ENCODE measurements around the gene LCN12. TPM values are rescaled to one million over a fixed set of nuclear protein-coding genes. Genes with fewer than 3 reads are reported as not detected.
A peak's percentile ranks its signal among the peaks of the same experiment; 100 is the strongest.

LCN12 gene
- polyA plus RNA-seq, 1 donor (not counting 4 experiments of a cell fraction or from before 2014, with no cell fraction given): not detected

GRCh38 chr9:136944212-136944518 lies 7.9 kb upstream of the LCN12 start:
- no peaks in the 10 kb centered on the region for H3K27me3 ChIP-seq (ENCODE audit: control insufficient read depth, extremely low read depth, insufficient read depth, low read length)
- H3K4me1 ChIP-seq (ENCODE audit: control insufficient read depth, extremely low read depth, insufficient read depth, low read length): peaks cover 14% of the 10 kb centered on the region
- H3K9me3 ChIP-seq (ENCODE audit: control insufficient read depth, low read depth, low read length): no peaks in the 10 kb centered on the region
- no peak overlapping the region for H2AFZ ChIP-seq (ENCODE audit: control insufficient read depth, low read length)
- no peak for FAIRE-seq
- DNase-seq (ENCODE audit: low read depth, low spot score): no peak
- H3K36me3 ChIP-seq (ENCODE audit: control insufficient read depth in 2 of 2, extremely low read depth in 1 of 2, insufficient read depth in 2 of 2, low read length in 2 of 2): peaks cover 15 to 27% of the 10 kb centered on the region in 2 experiments
- peak overlapping the region; percentile 83 for H3K4me2 ChIP-seq (ENCODE audit: control insufficient read depth, extremely low read depth, insufficient read depth, low read depth, low read length)
- dilution Hi-C loops (cut with MboI; ENCODE audit: extremely low pct_ligation_motif_present, low sequenced_read_pairs): loop anchor here (25.0 kb wide), 1 partner anchor 132 kb away; the partner anchor contains the start of gene RABL6
- H4K20me1 ChIP-seq (ENCODE audit: control insufficient read depth, extremely low read depth, insufficient read depth, low read length): no peaks in the 10 kb centered on the region
- no peak for TF ChIP-seq EZH2 (IDR thresholded peaks at IDR 0.05; ENCODE audit: low read length)
- no peak for TF ChIP-seq CTCF (optimal IDR thresholded peaks at IDR 0.05 in 1 of 3, IDR thresholded peaks at IDR 0.05 in 1 of 3, conservative IDR thresholded peaks at IDR 0.05 in 1 of 3; ENCODE audit: extremely low read depth in 1 of 3, insufficient read depth in 2 of 3, low read length in 3 of 3)
- peak overlapping the region; percentile 73 to 87 (median 85) for H3K4me3 ChIP-seq (ENCODE audit: control insufficient read depth in 2 of 3, extremely low read depth in 1 of 3, insufficient read depth in 2 of 3, low read depth in 1 of 3, low read length in 3 of 3)
- no peaks in the 10 kb centered on the region for H3K9me1 ChIP-seq (ENCODE audit: control insufficient read depth, extremely low read depth, insufficient read depth, low read length)
- peak overlapping the region; percentile 80 for H3K9ac ChIP-seq (ENCODE audit: control insufficient read depth, extremely low read depth, insufficient read depth, low read length)
- H3K27ac ChIP-seq (ENCODE audit: control insufficient read depth, insufficient read depth, low read length): peak overlapping the region; percentile 67
- peaks cover 31% of the 10 kb centered on the region for H3K79me2 ChIP-seq (ENCODE audit: control insufficient read depth, insufficient read depth, low read length)

- Histone ChIP-seq H3K4me2 (ENCODE audit: control insufficient read depth, extremely low read depth, insufficient read depth, low read depth, low read length) (peak within 1 kb of the TSS; percentile 83), H3K4me1 (ENCODE audit: control insufficient read depth, extremely low read depth, insufficient read depth, low read length) (peaks cover 14% of the 10 kb centered on the region), H2AFZ (ENCODE audit: control insufficient read depth, low read length) (peak within 1 kb of the TSS; percentile 40), H3K9me3 (ENCODE audit: control insufficient read depth, low read depth, low read length) (no peaks in the 10 kb centered on the region), H3K79me2 (ENCODE audit: control insufficient read depth, insufficient read depth, low read length) (peaks cover 31% of the 10 kb centered on the region), H3K36me3 (ENCODE audit: control insufficient read depth in 2 of 2, extremely low read depth in 1 of 2, insufficient read depth in 2 of 2, low read length in 2 of 2) (peaks cover 15 to 24% of the 10 kb centered on the region in 2 experiments), H3K27me3 (ENCODE audit: control insufficient read depth, extremely low read depth, insufficient read depth, low read length) (no peaks in the 10 kb centered on the region), H3K9me1 (ENCODE audit: control insufficient read depth, extremely low read depth, insufficient read depth, low read length) (no peaks in the 10 kb centered on the region), H3K9ac (ENCODE audit: control insufficient read depth, extremely low read depth, insufficient read depth, low read length) (peak within 1 kb of the TSS; percentile 80), H3K4me3 (ENCODE audit: control insufficient read depth in 2 of 3, extremely low read depth in 1 of 3, insufficient read depth in 2 of 3, low read depth in 1 of 3, low read length in 3 of 3) (peak within 1 kb of the TSS; percentile 73 to 87 (median 85)), H4K20me1 (ENCODE audit: control insufficient read depth, extremely low read depth, insufficient read depth, low read length) (no peaks in the 10 kb centered on the region), H3K27ac (ENCODE audit: control insufficient read depth, insufficient read depth, low read length) (peak within 1 kb of the TSS; percentile 67)
- FAIRE-seq: peak; percentile 9
- peak; percentile 36 for DNase-seq (ENCODE audit: low read depth, low spot score)
- dilution Hi-C loops (cut with MboI; ENCODE audit: extremely low pct_ligation_motif_present, low sequenced_read_pairs): loop anchor here (25.0 kb wide), 1 partner anchor 132 kb away; the partner anchor contains the start of gene RABL6
- no peak for TF ChIP-seq EZH2 (IDR thresholded peaks at IDR 0.05; ENCODE audit: low read length)
- TF ChIP-seq CTCF (optimal IDR thresholded peaks at IDR 0.05 in 1 of 3, IDR thresholded peaks at IDR 0.05 in 1 of 3, conservative IDR thresholded peaks at IDR 0.05 in 1 of 3; ENCODE audit: extremely low read depth in 1 of 3, insufficient read depth in 2 of 3, low read length in 3 of 3): peak in 2 of 3 experiments; percentile 81 to 97
Observed at GRCh38 chr9:136944519-136945332, 7.3 kb upstream of the LCN12 start, which contains the start of the genes C8G and FBXW5. Gene C8G, plus strand, starts transcription at chr9:136945243. Its CDS starts 78 bp downstream, at chr9:136945321. Gene FBXW5, minus strand, starts transcription at chr9:136944738. Its CDS starts 655 bp downstream, at chr9:136944083.
